Transverse colon (tissue), 4 donors: ENCODE data around the gene KRTAP9-9. TPM values are rescaled to one million over a fixed set of nuclear protein-coding genes. Genes with fewer than 3 reads are reported as not detected.

ENCODE experiments used
- DNase-seq: peaks from one replicate; pipeline ENCODE4 v3.0.0-alpha.2; 2019
- H3K27ac ChIP-seq, 4 donors: fragments of 200-600 bp; sonication (generic); 2 replicates each; pipeline ENCODE4 v1.5.1; 2016 to 2018; ENCODE audit warnings: inconsistent platforms in 4 of 4
- H3K27me3 ChIP-seq: fragments of 200-600 bp; sonication (generic); 2 replicates; pipeline ENCODE4 v1.5.1; 2017; ENCODE audit warnings: inconsistent platforms
- H3K36me3 ChIP-seq, 4 donors: fragments of 200-600 bp; sonication (generic); 2 replicates each; pipeline ENCODE4 v1.5.1; 2017 to 2019; ENCODE audit warnings: inconsistent platforms in 4 of 4
- H3K4me1 ChIP-seq, 4 donors: fragments of 200-600 bp; sonication (generic); 2 replicates each; pipeline ENCODE4 v1.5.1; 2017 to 2020; ENCODE audit warnings: inconsistent platforms in 4 of 4
- H3K4me3 ChIP-seq, 4 donors: fragments of 200-600 bp; sonication (generic); 1 replicate in 1 of 4; 2 replicates in 3 of 4; pipeline versions ENCODE4 v1.5.1 to v1.6.1; 2017 to 2019; ENCODE audit warnings: inconsistent platforms in 4 of 4
- H3K9me3 ChIP-seq, 2 donors: fragments of 200-600 bp; sonication (generic); 2 replicates each; pipeline ENCODE4 v1.5.1; 2017 to 2019; ENCODE audit warnings: inconsistent platforms in 2 of 2
- EP300 ChIP-seq: sonication (generic); formaldehyde crosslinking; IDR thresholded peaks from one replicate; pipeline ENCODE4 v1.6.1; 2017; ENCODE audit warnings: antibody characterized with exemption, low read depth
- POLR2A ChIP-seq: fragments of 450-650 bp; IDR thresholded peaks from one replicate; pipeline ENCODE4 v1.6.1; 2016; ENCODE audit warnings: antibody characterized with exemption, mild to moderate bottlenecking, moderate library complexity
- POLR2AphosphoS5 ChIP-seq, 3 donors: sonication (generic); formaldehyde crosslinking; IDR thresholded peaks; one replicate each; pipeline ENCODE4 v1.6.1; 2016; ENCODE audit warnings: antibody characterized with exemption in 3 of 3
- WGBS, 2 donors: methylation state at CpG; one replicate each; pipeline ENCODE4 v1.1.5; 2018; ENCODE audit warnings: low coverage in 1 of 2; 5-methylcytosine and 5-hydroxymethylcytosine counted together
- in situ Hi-C, 4 donors: fragments of 200-750 bp; cut with MboI; loops; one replicate each; pipeline versions ENCODE4 v1.15.0 to v1.15.1; 2017; ENCODE audit warnings: low sequenced_read_pairs in 3 of 4, low pct_ligation_motif_present in 1 of 4, low pct_unique_long_range_greater_than_20kb in 1 of 4
- intact Hi-C: fragments of 100-400 bp; cut with DNase I; formaldehyde crosslinking; loops from one replicate; pipeline ENCODE4 v1.15.1; 2023; ENCODE audit warnings: low total_unique reads
- total RNA-seq, 4 donors: library from RNA; depleted of rRNA; stranded (reverse); fragments of >200 nt; gene quantifications; one replicate each; pipeline ENCODE4 v1.1.0, GENCODE V29; 2016
- TF ChIP-seq, protein P1 (sequence below), 5 experiments: fragments of 200-600 bp in 3 of 5; fragments of 450-650 bp in 2 of 5; sonication (generic) in 3 of 5; IDR thresholded peaks; 1 replicate in 2 of 5; 2 replicates in 3 of 5; pipeline ENCODE4 v1.5.1; 2016 to 2017; ENCODE audit warnings: antibody characterized with exemption in 5 of 5, inconsistent platforms in 3 of 5, mild to moderate bottlenecking in 2 of 5, moderate library complexity in 1 of 5

Gene KRTAP9-9
- total RNA-seq, 4 donors from 2014 or later = not detected

DNA sequence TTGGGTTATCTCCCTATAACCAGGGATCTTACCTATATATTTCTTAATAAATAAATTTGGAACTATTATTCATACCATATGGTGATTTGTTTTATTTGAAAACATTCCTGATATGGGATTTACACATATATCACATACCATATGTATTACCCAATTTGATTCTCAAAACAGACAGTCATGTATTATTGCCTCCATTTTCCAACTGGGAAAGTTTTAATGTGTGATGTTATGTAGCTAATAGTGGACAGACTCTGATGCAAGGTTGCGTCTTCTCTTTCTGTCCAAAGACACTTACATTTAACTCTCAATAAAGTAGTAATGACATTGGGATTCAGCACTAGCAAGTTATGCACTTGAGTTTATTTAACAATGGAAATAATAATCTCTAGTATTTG lies 1.1 kb downstream of the KRTAP9-9 start:
- intact Hi-C loops (no loop called here), in situ Hi-C loops (loop anchor here in 1 of 4 donors (25.0 kb wide), 1 partner anchor 106 kb away; the partner anchor contains the start of genes KRT33A and KRT33B)
- H3K27me3 ChIP-seq = peaks cover 26% of the 10 kb centered on the region
- TF ChIP-seq, protein P1, sequence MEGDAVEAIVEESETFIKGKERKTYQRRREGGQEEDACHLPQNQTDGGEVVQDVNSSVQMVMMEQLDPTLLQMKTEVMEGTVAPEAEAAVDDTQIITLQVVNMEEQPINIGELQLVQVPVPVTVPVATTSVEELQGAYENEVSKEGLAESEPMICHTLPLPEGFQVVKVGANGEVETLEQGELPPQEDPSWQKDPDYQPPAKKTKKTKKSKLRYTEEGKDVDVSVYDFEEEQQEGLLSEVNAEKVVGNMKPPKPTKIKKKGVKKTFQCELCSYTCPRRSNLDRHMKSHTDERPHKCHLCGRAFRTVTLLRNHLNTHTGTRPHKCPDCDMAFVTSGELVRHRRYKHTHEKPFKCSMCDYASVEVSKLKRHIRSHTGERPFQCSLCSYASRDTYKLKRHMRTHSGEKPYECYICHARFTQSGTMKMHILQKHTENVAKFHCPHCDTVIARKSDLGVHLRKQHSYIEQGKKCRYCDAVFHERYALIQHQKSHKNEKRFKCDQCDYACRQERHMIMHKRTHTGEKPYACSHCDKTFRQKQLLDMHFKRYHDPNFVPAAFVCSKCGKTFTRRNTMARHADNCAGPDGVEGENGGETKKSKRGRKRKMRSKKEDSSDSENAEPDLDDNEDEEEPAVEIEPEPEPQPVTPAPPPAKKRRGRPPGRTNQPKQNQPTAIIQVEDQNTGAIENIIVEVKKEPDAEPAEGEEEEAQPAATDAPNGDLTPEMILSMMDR (IDR thresholded peaks at IDR 0.05) = no peak
- TF ChIP-seq POLR2AphosphoS5 (IDR thresholded peaks at IDR 0.05) = no peak
- TF ChIP-seq EP300 = no peak
- no peak for TF ChIP-seq POLR2A
- 80 to 94% methylated on average over 1 of the region's 1 CpG for WGBS, 2 donors
- no peaks in the 10 kb centered on the region for H3K36me3 ChIP-seq
- no peaks in the 10 kb centered on the region for H3K4me1 ChIP-seq
- no peak overlapping the region for H3K4me3 ChIP-seq
- DNase-seq = no peak
- H3K27ac ChIP-seq = no peak overlapping the region
- H3K9me3 ChIP-seq = no peaks in the 10 kb centered on the region

- Histone ChIP-seq H3K4me1 (no peaks in the 10 kb centered on the region), H3K4me3 (no peak overlapping the region), H3K36me3 (no peaks in the 10 kb centered on the region), H3K9me3 (no peaks in the 10 kb centered on the region), H3K27me3 (peaks cover 35% of the 10 kb centered on the region), H3K27ac (no peak overlapping the region)
- intact Hi-C loops = no loop called here
- in situ Hi-C loops = loop anchor here in 1 of 4 donors (25.0 kb wide), 1 partner anchor 104 kb away; the partner anchor contains the start of genes KRT33A and KRT33B
- DNase-seq = no peak
- TF ChIP-seq POLR2AphosphoS5 (IDR thresholded peaks at IDR 0.05) (no peak), EP300 (no peak), POLR2A (no peak)
- TF ChIP-seq, protein P1 (IDR thresholded peaks at IDR 0.05) = no peak
Measured at GRCh38 chr17:41258406-41258805, 3.2 kb downstream of the KRTAP9-9 start.

DNA sequence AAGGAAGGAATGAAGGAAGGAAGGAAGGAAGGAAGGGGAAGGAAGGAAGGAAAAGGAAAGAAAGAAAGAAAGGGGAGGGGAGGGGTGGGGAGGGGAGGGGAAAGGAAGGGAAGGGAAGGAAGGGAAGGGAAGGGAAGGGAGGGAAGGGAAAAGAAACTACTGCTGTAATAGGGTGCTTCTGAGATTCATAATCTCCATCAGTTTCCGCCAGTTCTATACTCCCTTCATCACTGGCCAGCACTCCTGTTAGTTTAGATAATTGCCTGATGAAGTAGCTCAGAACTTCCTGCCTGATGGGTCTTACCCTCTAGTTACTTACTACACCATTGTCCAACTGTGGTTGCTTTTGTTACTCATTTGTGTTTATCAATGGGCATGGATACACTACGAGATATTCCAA lies 8.0 kb downstream of the KRTAP9-9 start:
- Histone ChIP-seq H3K4me1 (no peaks in the 10 kb centered on the region), H3K36me3 (no peaks in the 10 kb centered on the region), H3K27me3 (peaks cover 42% of the 10 kb centered on the region), H3K27ac (no peak overlapping the region), H3K9me3 (no peaks in the 10 kb centered on the region), H3K4me3 (no peak overlapping the region)
- no peak for DNase-seq
- TF ChIP-seq POLR2AphosphoS5 (IDR thresholded peaks at IDR 0.05) (no peak), EP300 (no peak), POLR2A (no peak)
- TF ChIP-seq, protein P1 (IDR thresholded peaks at IDR 0.05) = no peak
- intact Hi-C loops (no loop called here), in situ Hi-C loops (loop anchor here in 1 of 4 donors (25.0 kb wide), 1 partner anchor 99 kb away; the partner anchor contains the start of genes KRT33A and KRT33B)
- 55 to 78% methylated on average over 1 to 2 of the region's 2 CpGs for WGBS, 2 donors

- Histone ChIP-seq H3K27me3 (peaks cover 28% of the 10 kb centered on the region), H3K9me3 (no peaks in the 10 kb centered on the region), H3K36me3 (no peaks in the 10 kb centered on the region), H3K4me1 (no peaks in the 10 kb centered on the region), H3K4me3 (no peak overlapping the region), H3K27ac (no peak overlapping the region)
- intact Hi-C loops (no loop called here), in situ Hi-C loops (loop anchor here in 1 of 4 donors (25.0 kb wide), 1 partner anchor 98 kb away; the partner anchor contains the start of genes KRT33A and KRT33B)
- no peak for TF ChIP-seq EP300
- TF ChIP-seq POLR2A = no peak
- TF ChIP-seq, protein P1 (IDR thresholded peaks at IDR 0.05) = no peak
- TF ChIP-seq POLR2AphosphoS5 (IDR thresholded peaks at IDR 0.05) = no peak
- no peak for DNase-seq
- WGBS, 2 donors = 73% methylated on average over 3 of the region's 3 CpGs; no CpG with 5 or more reads in 1 of the 2 donors
Measured at GRCh38 chr17:41264599-41264998, 9.4 kb downstream of the KRTAP9-9 start.
